TTC549 (cell line): Measurements from ENCODE around the gene ALDH3B1.

ENCODE experiments used
- FAIRE-seq: peaks from 2 replicates; lab custom pipeline; 2012; peaks lifted over from hg19 to GRCh38; lab: Jason Lieb, UNC

The ALDH3B1 gene

GRCh38 chr11:68014157-68014946 lies 4.2 kb downstream of the ALDH3B1 start:
- no peak for FAIRE-seq

- no peak for FAIRE-seq
These were observed 4.9 kb downstream of the ALDH3B1 start for GRCh38 chr11:68014947-68015447.

GRCh38 chr11:68015467-68015866 lies 5.3 kb downstream of the ALDH3B1 start:
- FAIRE-seq: no peak

GRCh38 chr11:68016161-68016903 lies 6.2 kb downstream of the ALDH3B1 start:
- FAIRE-seq: no peak

GRCh38 chr11:68016904-68017817 lies 7.0 kb downstream of the ALDH3B1 start:
- no peak for FAIRE-seq

- FAIRE-seq: no peak
These were observed 8.0 kb downstream of the ALDH3B1 start for GRCh38 chr11:68017980-68018729.

- no peak for FAIRE-seq
These were observed 8.6 kb downstream of the ALDH3B1 start for GRCh38 chr11:68018730-68019190.

- no peak for FAIRE-seq
These were observed 9.4 kb downstream of the ALDH3B1 start for GRCh38 chr11:68019486-68019885.

GRCh38 chr11:68020575-68020974 lies 10.4 kb downstream of the ALDH3B1 start:
- no peak for FAIRE-seq

GRCh38 chr11:68021167-68021787 lies 11.2 kb downstream of the ALDH3B1 start:
- no peak for FAIRE-seq

GRCh38 chr11:68022531-68022930 lies 12.4 kb downstream of the ALDH3B1 start:
- FAIRE-seq: no peak

- FAIRE-seq: no peak
These were observed 14.4 kb downstream of the ALDH3B1 start for GRCh38 chr11:68024508-68024907.

GRCh38 chr11:68025047-68025446 lies 14.9 kb downstream of the ALDH3B1 start:
- FAIRE-seq: no peak

- no peak for FAIRE-seq
These were observed 16.4 kb downstream of the ALDH3B1 start for GRCh38 chr11:68026391-68027105.

- no peak for FAIRE-seq
These were observed 17.5 kb downstream of the ALDH3B1 start for GRCh38 chr11:68027667-68028066.

- FAIRE-seq: no peak
These were observed 18.8 kb downstream of the ALDH3B1 start for GRCh38 chr11:68028802-68029545.

- FAIRE-seq: peak; percentile 98
These were observed 20.4 kb downstream of the ALDH3B1 start, which contains the start of gene NDUFS8 for GRCh38 chr11:68030318-68031143. TSS of gene NDUFS8 (plus strand) at chr11:68030681. CDS start at chr11:68032152, 1,471 bp downstream.

GRCh38 chr11:68031144-68031464 lies 21.0 kb downstream of the ALDH3B1 start:
- FAIRE-seq: no peak

- no peak for FAIRE-seq
These were observed 21.9 kb downstream of the ALDH3B1 start for GRCh38 chr11:68032003-68032402.
